T-helper 1 cell treated with Interleukin-12 subunit alpha and Interleukin-12 subunit beta and Interleukin-4 antibody, amounts not matched to agents 30 ng/mL and 1 ng/mL, for 36 hours (primary cell): ENCODE measurements around the gene ARMC9. TPM values are rescaled to one million over a fixed set of nuclear protein-coding genes. Genes with fewer than 3 reads are reported as not detected.

Experiments used
- intact Hi-C: fragments of 100-400 bp; cut with micrococcal nuclease; formaldehyde crosslinking; loops from one replicate; pipeline ENCODE4 v1.15.1; 2024
- total RNA-seq: library from RNA; stranded (reverse); gene quantifications from 2 replicates; pipeline ENCODE4 v1.2.3, GENCODE V29; 2022

Gene ARMC9
- total RNA-seq, 1 donor from 2014 or later: 1.4 TPM

- intact Hi-C loops: no loop called here
Measured at GRCh38 chr2:231382116-231382515, 183.7 kb downstream of the ARMC9 start.

- intact Hi-C loops: no loop called here
Measured at GRCh38 chr2:231383416-231384108, 185.1 kb downstream of the ARMC9 start.

GRCh38 chr2:231384109-231384435 is 185.6 kb downstream of the ARMC9 start:
- intact Hi-C loops: no loop called here

DNA sequence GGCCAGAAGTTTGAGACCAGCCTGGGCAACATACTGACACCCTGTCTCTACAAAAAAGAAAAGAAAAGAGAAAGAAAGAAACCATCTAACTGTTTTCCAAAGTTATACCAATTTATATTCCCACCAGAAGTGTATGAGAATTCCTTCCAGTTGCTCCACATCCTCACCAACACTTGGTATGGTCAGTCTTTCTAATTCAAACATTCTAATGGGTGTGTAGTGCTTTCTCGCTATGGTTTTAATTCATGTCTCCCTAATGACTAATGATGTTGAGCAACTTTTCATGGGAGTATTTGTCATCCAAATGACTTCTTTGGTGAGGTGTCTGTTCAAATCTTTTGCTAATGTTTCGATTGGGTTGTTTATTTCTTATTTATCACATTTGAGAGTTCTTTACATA is 186.5 kb downstream of the ARMC9 start:
- intact Hi-C loops: no loop called here

- intact Hi-C loops: no loop called here
Measured at GRCh38 chr2:231385429-231385828, 187.0 kb downstream of the ARMC9 start.

GRCh38 chr2:231386446-231386845 is 188.0 kb downstream of the ARMC9 start:
- intact Hi-C loops: no loop called here

GRCh38 chr2:231387904-231388724 is 189.7 kb downstream of the ARMC9 start:
- intact Hi-C loops: no loop called here

- intact Hi-C loops: no loop called here
Measured at GRCh38 chr2:231388725-231389346, 190.4 kb downstream of the ARMC9 start.

DNA sequence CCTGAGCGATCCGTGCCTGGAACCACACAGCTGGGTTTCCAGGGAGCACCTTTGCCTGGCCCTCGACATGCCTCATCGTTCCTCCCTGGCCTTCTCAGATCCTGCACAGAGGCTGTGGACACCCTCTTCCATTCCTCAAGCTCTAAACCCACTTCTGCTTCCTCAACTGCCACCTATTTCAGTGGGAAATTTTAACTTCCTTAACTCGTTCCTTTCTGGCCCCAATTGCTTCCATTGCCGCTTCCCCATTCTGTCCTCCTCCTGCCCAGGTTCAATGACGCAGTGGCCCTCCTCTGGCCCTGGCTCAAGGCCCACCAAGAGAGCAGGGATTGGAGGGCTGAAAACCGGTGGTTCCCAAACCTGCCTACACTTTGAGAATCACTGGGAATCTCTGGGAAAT is 192.2 kb downstream of the ARMC9 start:
- intact Hi-C loops: no loop called here

- intact Hi-C loops: no loop called here
Measured at GRCh38 chr2:231391981-231392380, 193.6 kb downstream of the ARMC9 start.

GRCh38 chr2:231392431-231393148 is 194.2 kb downstream of the ARMC9 start:
- intact Hi-C loops: no loop called here

GRCh38 chr2:231393149-231394131 is 195.0 kb downstream of the ARMC9 start:
- intact Hi-C loops: no loop called here

- intact Hi-C loops: no loop called here
Measured at GRCh38 chr2:231394211-231395141, 196.0 kb downstream of the ARMC9 start.

GRCh38 chr2:231395188-231396057 is 197.0 kb downstream of the ARMC9 start, which contains the start of gene B3GNT7:
TSS of gene B3GNT7 (plus strand) at chr2:231395710. CDS start at chr2:231395804, 94 bp downstream.
- intact Hi-C loops: no loop called here

GRCh38 chr2:231396058-231396821 is 197.8 kb downstream of the ARMC9 start:
- intact Hi-C loops: no loop called here

DNA sequence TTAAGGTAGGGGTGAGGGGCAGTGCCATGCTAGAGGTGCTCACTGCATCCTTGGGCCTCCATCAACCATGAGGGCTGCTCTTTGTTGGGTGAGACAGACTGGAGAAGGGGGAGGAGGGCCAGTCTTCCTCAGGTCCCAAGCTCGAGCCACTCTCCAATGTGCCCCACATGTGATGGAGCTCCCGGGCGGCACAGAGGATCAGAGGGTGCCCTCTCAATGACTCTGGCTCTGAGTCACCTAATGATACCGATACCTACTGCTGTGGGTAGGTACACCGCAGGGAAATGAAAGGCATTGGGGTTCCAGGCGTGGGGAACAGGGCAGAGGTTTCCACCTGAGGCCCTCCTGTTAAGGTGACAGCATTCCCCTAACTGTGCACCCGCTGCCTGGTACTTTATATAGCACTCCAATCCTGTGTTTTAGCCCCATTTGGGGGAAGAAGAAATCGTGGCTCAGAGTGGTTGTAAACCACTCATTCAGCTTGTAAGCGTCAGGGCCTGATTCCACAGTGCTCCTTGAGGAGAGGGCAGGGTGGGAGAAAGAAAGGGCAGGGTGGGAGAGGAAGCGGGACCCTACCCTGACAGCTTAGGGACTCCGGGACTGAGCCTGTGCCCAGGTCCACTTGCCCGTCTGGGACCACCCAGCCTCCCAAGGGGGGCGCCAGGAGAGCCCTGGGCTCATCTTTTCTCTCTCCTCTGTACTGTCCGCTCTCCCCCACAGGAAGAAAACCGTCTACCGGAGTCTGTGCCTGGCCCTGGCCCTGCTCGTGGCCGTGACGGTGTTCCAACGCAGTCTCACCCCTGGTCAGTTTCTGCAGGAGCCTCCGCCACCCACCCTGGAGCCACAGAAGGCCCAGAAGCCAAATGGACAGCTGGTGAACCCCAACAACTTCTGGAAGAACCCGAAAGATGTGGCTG is 198.8 kb downstream of the ARMC9 start:
- intact Hi-C loops: no loop called here

DNA sequence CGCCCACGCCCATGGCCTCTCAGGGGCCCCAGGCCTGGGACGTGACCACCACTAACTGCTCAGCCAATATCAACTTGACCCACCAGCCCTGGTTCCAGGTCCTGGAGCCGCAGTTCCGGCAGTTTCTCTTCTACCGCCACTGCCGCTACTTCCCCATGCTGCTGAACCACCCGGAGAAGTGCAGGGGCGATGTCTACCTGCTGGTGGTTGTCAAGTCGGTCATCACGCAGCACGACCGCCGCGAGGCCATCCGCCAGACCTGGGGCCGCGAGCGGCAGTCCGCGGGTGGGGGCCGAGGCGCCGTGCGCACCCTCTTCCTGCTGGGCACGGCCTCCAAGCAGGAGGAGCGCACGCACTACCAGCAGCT is 199.5 kb downstream of the ARMC9 start:
- intact Hi-C loops: no loop called here
